CD4-positive, alpha-beta T cell (primary cell): Measurements from ENCODE around the gene ANO8. TPM values are rescaled to one million over a fixed set of nuclear protein-coding genes. Genes with fewer than 3 reads are reported as not detected.
A peak's percentile ranks its signal among the peaks of the same experiment; 100 is the strongest.

ENCODE experiments used
- ATAC-seq: fragments of 200-7000 bp; cut with Tn5 transposase; one replicate; pipeline ENCODE4 v1.10.0; 2022; ENCODE audit warnings: mild to moderate bottlenecking; ENCODE audit not compliant: poor library complexity
- CTCF ChIA-PET: fragments of 350-600 bp; sonication (Branson Sonifier 250); formaldehyde crosslinking; loops from one replicate; lab custom pipeline; 2021; ENCODE audit warnings: antibody characterized with exemption, inconsistent platforms; lab: Charles Lee
- POLR2A ChIA-PET: fragments of 350-600 bp; sonication (Branson Sonifier 250); formaldehyde crosslinking; loops from one replicate; lab custom pipeline; 2021; ENCODE audit warnings: antibody characterized with exemption, inconsistent platforms; lab: Charles Lee
- DNase-seq, 14 experiments: peaks; one replicate each; pipeline ENCODE4 v3.0.0-alpha.2; 2013 to 2020; ENCODE audit warnings: mixed read lengths in 2 of 14
- H3K27ac ChIP-seq, 2 donors: one replicate each; pipeline versions ENCODE4 v1.5.1 to v1.7.0; 2013; ENCODE audit warnings: low read length in 2 of 2, low read depth in 1 of 2, mild to moderate bottlenecking in 1 of 2
- H3K27me3 ChIP-seq, 2 experiments: 1 replicate in 1 of 2; 2 replicates in 1 of 2; pipeline versions ENCODE4 v1.6.1 to v1.7.0; 2013; ENCODE audit warnings: low read length in 2 of 2, control low read depth in 1 of 2, mild to moderate bottlenecking in 1 of 2, moderate library complexity in 1 of 2; ENCODE audit not compliant: insufficient read depth in 2 of 2, control insufficient read depth in 1 of 2
- H3K36me3 ChIP-seq: one replicate; pipeline ENCODE4 v1.6.1; 2013; ENCODE audit warnings: low read length, control low read depth; ENCODE audit not compliant: insufficient read depth
- H3K4me1 ChIP-seq: one replicate; pipeline ENCODE4 v1.6.1; 2013; ENCODE audit warnings: low read length, control low read depth; ENCODE audit not compliant: insufficient read depth
- H3K4me3 ChIP-seq: one replicate; pipeline ENCODE4 v1.5.1; 2013; ENCODE audit warnings: mild to moderate bottlenecking, low read length, moderate library complexity
- H3K9me3 ChIP-seq, 2 experiments: 1 replicate in 1 of 2; 2 replicates in 1 of 2; pipeline versions ENCODE4 v1.6.1 to v1.7.0; 2013; ENCODE audit warnings: low read length in 2 of 2, mild to moderate bottlenecking in 2 of 2, control low read depth in 1 of 2, moderate library complexity in 1 of 2; ENCODE audit not compliant: control insufficient read depth in 1 of 2, insufficient read depth in 1 of 2
- H3K27ac Mint-ChIP-seq: one replicate; pipeline ENCODE4 v1.8.0; 2020; ENCODE audit warnings: mixed read lengths
- H3K27me3 Mint-ChIP-seq: one replicate; pipeline ENCODE4 v1.8.0; 2021; ENCODE audit warnings: mixed read lengths
- H3K36me3 Mint-ChIP-seq: one replicate; pipeline ENCODE4 v1.8.0; 2021; ENCODE audit warnings: low read depth, mixed read lengths
- H3K4me1 Mint-ChIP-seq: one replicate; pipeline ENCODE4 v1.8.0; 2021; ENCODE audit warnings: low read depth, mixed read lengths
- H3K4me3 Mint-ChIP-seq: one replicate; pipeline ENCODE4 v1.8.0; 2020; ENCODE audit warnings: mild to moderate bottlenecking, mixed read lengths
- H3K9me3 Mint-ChIP-seq: one replicate; pipeline ENCODE4 v1.8.0; 2020; ENCODE audit warnings: mixed read lengths
- intact Hi-C, 2 experiments: fragments of 100-400 bp; cut with DNase I in 1 of 2; cut with micrococcal nuclease in 1 of 2; formaldehyde crosslinking; loops; one replicate each; pipeline versions ENCODE4 v1.15.1 to v1.9.0; 2023 to 2025; cut with DNase I, micrococcal nuclease
- total RNA-seq, 174 experiments: library from RNA in 2 of 174; stranded (reverse) in 2 of 174; gene quantifications; one replicate each; pipeline ENCODE4 v1.2.3 and lab custom pipeline; 2021 to 2026
- TF ChIP-seq, protein P1 (sequence below): fragments of 200-600 bp; IDR thresholded peaks from one replicate; pipeline ENCODE4 v1.8.0; 2022; ENCODE audit warnings: antibody characterized with exemption, mild to moderate bottlenecking

The ANO8 gene
- total RNA-seq, 2 experiments from 2014 or later, result 15.3 TPM

- no peaks in the 10 kb centered on the region for H3K9me3 ChIP-seq
- ChIA-PET POLR2A (interaction anchor here (0.6 to 3.0 kb wide), 10 partner anchors 8 to 207 kb away, joined by 3 to 27 read pairs (median 6); partner anchors contain the start of genes ANKLE1, ANO8, MVB12A and PGLS), CTCF (interaction anchor here (0.6 to 3.4 kb wide), 14 partner anchors 8 to 101 kb away, joined by 3 to 27 read pairs (median 6); partner anchors contain the start of genes ANO8 and BST2)
- H3K4me3 Mint-ChIP-seq, result peak overlapping the region; percentile 94
- ATAC-seq (no peak), DNase-seq (peak in 1 of 14 experiments; percentile 27)
- H3K9me3 Mint-ChIP-seq, result no peaks in the 10 kb centered on the region
- no peaks in the 10 kb centered on the region for H3K27me3 ChIP-seq
- TF ChIP-seq, protein P1, sequence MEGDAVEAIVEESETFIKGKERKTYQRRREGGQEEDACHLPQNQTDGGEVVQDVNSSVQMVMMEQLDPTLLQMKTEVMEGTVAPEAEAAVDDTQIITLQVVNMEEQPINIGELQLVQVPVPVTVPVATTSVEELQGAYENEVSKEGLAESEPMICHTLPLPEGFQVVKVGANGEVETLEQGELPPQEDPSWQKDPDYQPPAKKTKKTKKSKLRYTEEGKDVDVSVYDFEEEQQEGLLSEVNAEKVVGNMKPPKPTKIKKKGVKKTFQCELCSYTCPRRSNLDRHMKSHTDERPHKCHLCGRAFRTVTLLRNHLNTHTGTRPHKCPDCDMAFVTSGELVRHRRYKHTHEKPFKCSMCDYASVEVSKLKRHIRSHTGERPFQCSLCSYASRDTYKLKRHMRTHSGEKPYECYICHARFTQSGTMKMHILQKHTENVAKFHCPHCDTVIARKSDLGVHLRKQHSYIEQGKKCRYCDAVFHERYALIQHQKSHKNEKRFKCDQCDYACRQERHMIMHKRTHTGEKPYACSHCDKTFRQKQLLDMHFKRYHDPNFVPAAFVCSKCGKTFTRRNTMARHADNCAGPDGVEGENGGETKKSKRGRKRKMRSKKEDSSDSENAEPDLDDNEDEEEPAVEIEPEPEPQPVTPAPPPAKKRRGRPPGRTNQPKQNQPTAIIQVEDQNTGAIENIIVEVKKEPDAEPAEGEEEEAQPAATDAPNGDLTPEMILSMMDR, result no peak
- peaks cover 24% of the 10 kb centered on the region for H3K36me3 Mint-ChIP-seq
- peaks cover 56% of the 10 kb centered on the region for H3K4me1 Mint-ChIP-seq
- H3K36me3 ChIP-seq, result no peaks in the 10 kb centered on the region
- H3K27me3 Mint-ChIP-seq, result no peaks in the 10 kb centered on the region
- intact Hi-C loops, result loop anchor here in 1 of 2 experiments (1.0 to 2.0 kb wide), 3 partner anchors 11 to 78 kb away; partner anchors contain the start of genes GTPBP3 and OCEL1
- H3K4me3 ChIP-seq, result peak overlapping the region; percentile 96
- peak overlapping the region; percentile 90 for H3K27ac Mint-ChIP-seq
- H3K27ac ChIP-seq, result no peak overlapping the region
- peaks cover 55% of the 10 kb centered on the region for H3K4me1 ChIP-seq
These were observed 30.1 kb downstream of the ANO8 start for GRCh38 chr19:17304386-17305215.

- no peak overlapping the region for H3K4me3 ChIP-seq
- ChIA-PET CTCF (interaction anchor here (0.7 to 1.9 kb wide), 3 partner anchors 11 to 82 kb away, joined by 4 to 10 read pairs (median 6); no protein-coding TSS in a partner anchor), POLR2A (interaction anchor here (0.6 to 1.4 kb wide), 4 partner anchors 12 to 31 kb away, joined by 3 to 6 read pairs (median 4); partner anchors contain the start of gene ANO8)
- peak overlapping the region; percentile 94 for H3K4me3 Mint-ChIP-seq
- peaks cover 49% of the 10 kb centered on the region for H3K4me1 Mint-ChIP-seq
- TF ChIP-seq, protein P1, result no peak
- peaks cover 52% of the 10 kb centered on the region for H3K4me1 ChIP-seq
- intact Hi-C loops, result loop anchor here (1.0 to 2.0 kb wide), 2 partner anchors 12 to 77 kb away; partner anchors contain the start of gene OCEL1 (in 1 of the 2)
- H3K27ac ChIP-seq, result no peak overlapping the region
- peaks cover 17% of the 10 kb centered on the region for H3K36me3 Mint-ChIP-seq
- H3K36me3 ChIP-seq, result no peaks in the 10 kb centered on the region
- ATAC-seq (no peak), DNase-seq (peak in 1 of 14 experiments; percentile 38)
- H3K9me3 Mint-ChIP-seq, result no peaks in the 10 kb centered on the region
- peak overlapping the region; percentile 68 for H3K27ac Mint-ChIP-seq
- no peaks in the 10 kb centered on the region for H3K27me3 ChIP-seq
- H3K27me3 Mint-ChIP-seq, result no peaks in the 10 kb centered on the region
- H3K9me3 ChIP-seq, result no peaks in the 10 kb centered on the region
These were observed 30.8 kb downstream of the ANO8 start for GRCh38 chr19:17303940-17304267.

- Mint-ChIP-seq H3K9me3 (no peaks in the 10 kb centered on the region), H3K27ac (peak within 1 kb of the TSS; percentile 90), H3K27me3 (no peaks in the 10 kb centered on the region), H3K36me3 (peaks cover 17% of the 10 kb centered on the region), H3K4me1 (peaks cover 48% of the 10 kb centered on the region), H3K4me3 (peak within 1 kb of the TSS; percentile 94)
- Histone ChIP-seq H3K27me3 (no peaks in the 10 kb centered on the region), H3K36me3 (no peaks in the 10 kb centered on the region), H3K9me3 (no peaks in the 10 kb centered on the region), H3K4me1 (peaks cover 50% of the 10 kb centered on the region), H3K4me3 (peak within 1 kb of the TSS; percentile 70), H3K27ac (peak within 1 kb of the TSS; percentile 34 to 40)
- TF ChIP-seq, protein P1, result no peak
- ATAC-seq (peak; percentile 79), DNase-seq (peak; percentile 88 to 96 (median 91))
- ChIA-PET POLR2A (interaction anchor here (0.6 to 1.4 kb wide), 4 partner anchors 11 to 177 kb away, joined by 3 to 6 read pairs (median 4); partner anchors contain the start of gene ANO8), CTCF (interaction anchor here (0.7 to 1.9 kb wide), 3 partner anchors 10 to 83 kb away, joined by 4 to 10 read pairs (median 6); no protein-coding TSS in a partner anchor)
- intact Hi-C loops, result loop anchor here in 1 of 2 experiments (1.0 kb wide), 1 partner anchor 11 kb away; no protein-coding TSS in a partner anchor
These were observed 31.3 kb downstream of the ANO8 start, which contains the start of gene ABHD8 for GRCh38 chr19:17303167-17303939. Gene ABHD8, minus strand, starts transcription at chr19:17303425. Its CDS starts 1,809 bp downstream, at chr19:17301616.
